GM23248 (cell line): ENCODE measurements around the gene SMCP.

Source experiments
- EZH2 ChIP-seq: fragments of 200-600 bp; sonication (generic); IDR thresholded peaks from 2 replicates; pipeline ENCODE4 v1.6.1; 2018; ENCODE audit warnings: antibody characterized with exemption, mild to moderate bottlenecking; ENCODE audit not compliant: insufficient read depth, poor library complexity, severe bottlenecking
- EZH2phosphoT487 ChIP-seq: fragments of 200-600 bp; sonication (generic); IDR thresholded peaks from 2 replicates; pipeline ENCODE4 v1.6.1; 2018; ENCODE audit warnings: antibody characterized with exemption, moderate library complexity, mild to moderate bottlenecking, low read depth; ENCODE audit not compliant: insufficient read depth

GRCh38 chr1:152901631-152902030 is 23.5 kb downstream of the SMCP start:
- TF ChIP-seq EZH2 (no peak), EZH2phosphoT487 (no peak)
